Tibial nerve (tissue), 4 donors: ENCODE data around the gene FAM174C. TPM values are rescaled to one million over a fixed set of nuclear protein-coding genes. Genes with fewer than 3 reads are reported as not detected.
"Not testable (repeated sequence)": the region's sequence is repeated elsewhere in the genome, so short reads cannot be mapped to it uniquely, and the experiment has no call there.

ENCODE experiments used
- DNase-seq, 2 donors: peaks; one replicate each; pipeline ENCODE4 v3.0.0-alpha.2; 2019; ENCODE audit warnings: low spot score in 2 of 2
- H3K27ac ChIP-seq, 4 donors: fragments of 200-600 bp; sonication (generic) in 3 of 4; one replicate each; pipeline ENCODE4 v1.5.1; 2017 to 2019; ENCODE audit warnings: mild to moderate bottlenecking in 1 of 4
- H3K27me3 ChIP-seq, 2 donors: fragments of 200-600 bp; sonication (generic) in 1 of 2; one replicate each; pipeline versions ENCODE4 v1.5.1 to v1.6.0; 2017 to 2019
- H3K36me3 ChIP-seq, 3 donors: fragments of 200-600 bp; sonication (generic); one replicate each; pipeline ENCODE4 v1.5.1; 2018 to 2019
- H3K4me1 ChIP-seq, 4 donors: fragments of 200-600 bp; sonication (generic) in 3 of 4; one replicate each; pipeline ENCODE4 v1.5.1; 2017 to 2019
- H3K4me3 ChIP-seq, 4 donors: fragments of 200-600 bp; sonication (generic) in 3 of 4; one replicate each; pipeline ENCODE4 v1.5.1; 2017 to 2019; ENCODE audit warnings: mild to moderate bottlenecking in 1 of 4, moderate library complexity in 1 of 4
- H3K9me3 ChIP-seq, 4 donors: fragments of 200-600 bp; sonication (generic) in 3 of 4; one replicate each; pipeline ENCODE4 v1.5.1; 2017 to 2019
- CTCF ChIP-seq, 5 experiments: fragments of 200-600 bp in 3 of 5; fragments of 450-650 bp in 2 of 5; sonication (generic) in 3 of 5; IDR thresholded peaks; one replicate each; pipeline ENCODE4 v1.5.1; 2016 to 2019; ENCODE audit warnings: antibody characterized with exemption in 5 of 5, mild to moderate bottlenecking in 3 of 5, moderate library complexity in 2 of 5
- EP300 ChIP-seq, 2 donors: sonication (generic); formaldehyde crosslinking; IDR thresholded peaks; one replicate each; pipeline ENCODE4 v1.6.1; 2017; ENCODE audit warnings: antibody characterized with exemption in 2 of 2, mild to moderate bottlenecking in 1 of 2
- POLR2A ChIP-seq, 2 donors: fragments of 450-650 bp; IDR thresholded peaks; one replicate each; pipeline ENCODE4 v1.6.1; 2017; ENCODE audit warnings: antibody characterized with exemption in 2 of 2, mild to moderate bottlenecking in 2 of 2, moderate library complexity in 2 of 2
- WGBS, 2 donors: methylation state at CpG; one replicate each; pipeline ENCODE4 v1.1.5; 2018; 5-methylcytosine and 5-hydroxymethylcytosine counted together
- total RNA-seq, 4 donors: library from RNA; depleted of rRNA; stranded (reverse); fragments of >200 nt; gene quantifications; one replicate each; pipeline ENCODE4 v1.1.0, GENCODE V29; 2016

The FAM174C gene
- total RNA-seq, 4 donors from 2014 or later = 25.5 to 80.7 (median 52.0) TPM

GRCh38 chr19:1241417-1242095 is 33.8 kb upstream of the FAM174C start, which contains the start of gene ATP5F1D:
TSS of gene ATP5F1D (plus strand) at chr19:1241751. CDS start at chr19:1241851, 100 bp downstream.
- TF ChIP-seq POLR2A (IDR thresholded peaks at IDR 0.05) = peak in 1 of 2 donors; percentile 86
- TF ChIP-seq EP300 (IDR thresholded peaks at IDR 0.05) = peak; percentile 91 to 93
- TF ChIP-seq CTCF (IDR thresholded peaks at IDR 0.05) = peak in 1 of 5 experiments; percentile 44
- Histone ChIP-seq H3K36me3 (peaks cover 0 to 3% (median 0%) of the 10 kb centered on the region in 3 donors), H3K27me3 (no peaks in the 10 kb centered on the region), H3K4me3 (peak within 1 kb of the TSS; percentile 68 to 94 (median 84)), H3K4me1 (peaks cover 5 to 91% (median 58%) of the 10 kb centered on the region in 4 donors), H3K9me3 (no peaks in the 10 kb centered on the region), H3K27ac (peak within 1 kb of the TSS; percentile 95 to 99 (median 98))
- WGBS, 2 donors = 0 to 1% methylated on average over 50 to 62 of the region's 79 CpGs
- peak; percentile 84 to 86 for DNase-seq

GRCh38 chr19:1243768-1244692 is 31.3 kb upstream of the FAM174C start:
- Histone ChIP-seq H3K4me3 (peak overlapping the region in 3 of 4 donors; percentile 9 to 19 (median 14)), H3K27me3 (no peaks in the 10 kb centered on the region), H3K9me3 (no peaks in the 10 kb centered on the region), H3K27ac (peak overlapping the region; percentile 90 to 99 (median 99)), H3K36me3 (peaks cover 0 to 3% (median 0%) of the 10 kb centered on the region in 3 donors), H3K4me1 (peaks cover 5 to 89% (median 50%) of the 10 kb centered on the region in 4 donors)
- peak in 1 of 2 donors; percentile 75 for DNase-seq
- WGBS, 2 donors = 36 to 44% methylated on average over 8 to 33 of the region's 33 CpGs
- peak in 1 of 2 donors; percentile 53 for TF ChIP-seq EP300 (IDR thresholded peaks at IDR 0.05)
- no peak for TF ChIP-seq POLR2A (IDR thresholded peaks at IDR 0.05)
- peak; percentile 96 to 100 (median 97) for TF ChIP-seq CTCF (IDR thresholded peaks at IDR 0.05)

GRCh38 chr19:1244693-1245451 is 30.5 kb upstream of the FAM174C start:
- DNase-seq = no peak
- no peaks in the 10 kb centered on the region for H3K27me3 ChIP-seq
- WGBS, 2 donors = 18 to 25% methylated on average over 10 to 18 of the region's 31 CpGs
- H3K36me3 ChIP-seq = peaks cover 0 to 3% (median 0%) of the 10 kb centered on the region in 3 donors
- no peak for TF ChIP-seq CTCF (IDR thresholded peaks at IDR 0.05)
- TF ChIP-seq EP300 (IDR thresholded peaks at IDR 0.05) = peak in 1 of 2 donors; percentile 32
- peak overlapping the region; percentile 90 to 99 (median 99) for H3K27ac ChIP-seq
- H3K4me3 ChIP-seq = peak overlapping the region in 3 of 4 donors; percentile 9 to 19 (median 14)
- H3K4me1 ChIP-seq = peaks cover 5 to 81% (median 49%) of the 10 kb centered on the region in 4 donors
- H3K9me3 ChIP-seq = no peaks in the 10 kb centered on the region

- Histone ChIP-seq H3K27ac (peak overlapping the region; percentile 90 to 99 (median 99)), H3K27me3 (no peaks in the 10 kb centered on the region), H3K9me3 (no peaks in the 10 kb centered on the region), H3K4me1 (peaks cover 3 to 74% (median 45%) of the 10 kb centered on the region in 4 donors), H3K36me3 (peaks cover 0 to 3% (median 0%) of the 10 kb centered on the region in 3 donors), H3K4me3 (peak overlapping the region in 1 of 4 donors; percentile 9)
- WGBS, 2 donors = 40 to 61% methylated on average over 12 to 24 of the region's 26 CpGs
- DNase-seq = no peak
- TF ChIP-seq CTCF (IDR thresholded peaks at IDR 0.05) (no peak), POLR2A (IDR thresholded peaks at IDR 0.05) (no peak), EP300 (IDR thresholded peaks at IDR 0.05) (peak; percentile 38 to 65)
Observed at GRCh38 chr19:1245494-1246264, 29.7 kb upstream of the FAM174C start.

GRCh38 chr19:1246265-1247087 is 28.9 kb upstream of the FAM174C start:
- H3K36me3 ChIP-seq = not testable (repeated sequence)

More at GRCh38 chr19:1246265-1247087, 28.9 kb upstream of the FAM174C start:
- DNase-seq, H3K4me3 ChIP-seq, H3K27me3 ChIP-seq, H3K9me3 ChIP-seq: not testable (repeated sequence)
- Histone ChIP-seq H3K4me1 (peaks cover 0 to 74% (median 41%) of the 10 kb centered on the region in 4 donors), H3K27ac (peak overlapping the region; percentile 90 to 99 (median 99))
- 73 to 80% methylated on average over 26 of the region's 27 CpGs for WGBS, 2 donors
